IPS-18c (cell line): ENCODE measurements around the gene GPT2.
A peak's percentile ranks its signal among the peaks of the same experiment; 100 is the strongest.

Experiments used
- H3K4me3 ChIP-seq: 2 replicates; pipeline ENCODE4 v1.7.0; 2013; ENCODE audit warnings: low read depth, mild to moderate bottlenecking, low read length, moderate library complexity; ENCODE audit not compliant: insufficient read depth
- H3K9me3 ChIP-seq: one replicate; pipeline ENCODE4 v1.6.1; 2013; ENCODE audit warnings: mild to moderate bottlenecking, low read length, moderate library complexity; ENCODE audit not compliant: control insufficient read depth, insufficient read depth

The GPT2 gene

GRCh38 chr16:46883690-46884512 lies at the start of gene GPT2:
Gene GPT2 (plus strand): TSS chr16:46884362. CDS start chr16:46884716, 354 bp downstream.
- Histone ChIP-seq H3K4me3 (peak within 1 kb of the TSS; percentile 89), H3K9me3 (no peaks in the 10 kb centered on the region)

- no peak overlapping the region for H3K4me3 ChIP-seq
- no peaks in the 10 kb centered on the region for H3K9me3 ChIP-seq
Observed at GRCh38 chr16:46836534-46837530, 47.3 kb upstream of the GPT2 start.

- H3K4me3 ChIP-seq = no peak overlapping the region
- H3K9me3 ChIP-seq = no peaks in the 10 kb centered on the region
Observed at GRCh38 chr16:46839986-46840443, 44.1 kb upstream of the GPT2 start.

GRCh38 chr16:46842192-46842895 lies 41.8 kb upstream of the GPT2 start:
- H3K4me3 ChIP-seq = no peak overlapping the region
- H3K9me3 ChIP-seq = no peaks in the 10 kb centered on the region

- H3K4me3 ChIP-seq = no peak overlapping the region
- H3K9me3 ChIP-seq = no peaks in the 10 kb centered on the region
Observed at GRCh38 chr16:46843898-46844642, 40.1 kb upstream of the GPT2 start.

GRCh38 chr16:46844771-46845170 lies 39.4 kb upstream of the GPT2 start:
- Histone ChIP-seq H3K9me3 (no peaks in the 10 kb centered on the region), H3K4me3 (no peak overlapping the region)

GRCh38 chr16:46845952-46846351 lies 38.2 kb upstream of the GPT2 start:
- H3K9me3 ChIP-seq = no peaks in the 10 kb centered on the region
- no peak overlapping the region for H3K4me3 ChIP-seq

- no peak overlapping the region for H3K4me3 ChIP-seq
- H3K9me3 ChIP-seq = no peaks in the 10 kb centered on the region
Observed at GRCh38 chr16:46848768-46849764, 35.1 kb upstream of the GPT2 start.

- Histone ChIP-seq H3K9me3 (no peaks in the 10 kb centered on the region), H3K4me3 (no peak overlapping the region)
Observed at GRCh38 chr16:46850619-46851555, 33.3 kb upstream of the GPT2 start.

- H3K9me3 ChIP-seq = no peaks in the 10 kb centered on the region
- no peak overlapping the region for H3K4me3 ChIP-seq
Observed at GRCh38 chr16:46852130-46852529, 32.0 kb upstream of the GPT2 start.

GRCh38 chr16:46853713-46854443 lies 30.3 kb upstream of the GPT2 start:
- H3K9me3 ChIP-seq = no peaks in the 10 kb centered on the region
- no peak overlapping the region for H3K4me3 ChIP-seq

- Histone ChIP-seq H3K9me3 (no peaks in the 10 kb centered on the region), H3K4me3 (no peak overlapping the region)
Observed at GRCh38 chr16:46854846-46855245, 29.3 kb upstream of the GPT2 start.

GRCh38 chr16:46855389-46855788 lies 28.8 kb upstream of the GPT2 start:
- Histone ChIP-seq H3K4me3 (no peak overlapping the region), H3K9me3 (no peaks in the 10 kb centered on the region)

GRCh38 chr16:46857368-46857945 lies 26.7 kb upstream of the GPT2 start:
- Histone ChIP-seq H3K4me3 (no peak overlapping the region), H3K9me3 (no peaks in the 10 kb centered on the region)
